Activated B cell treated with CpG ODN at 0.5 μM for 24 hours (primary cell): ENCODE measurements around the gene CIDEB. TPM values are rescaled to one million over a fixed set of nuclear protein-coding genes. Genes with fewer than 3 reads are reported as not detected.

Source experiments
- ATAC-seq: fragments of 200-7000 bp; cut with Tn5 transposase; one replicate; pipeline ENCODE4 v1.10.0; 2021; ENCODE audit warnings: low read depth, mild to moderate bottlenecking, moderate library complexity
- CTCF ChIA-PET: fragments of 350-600 bp; sonication (Branson Sonifier 250); formaldehyde crosslinking; loops from one replicate; lab custom pipeline; 2021; ENCODE audit warnings: antibody characterized with exemption; lab: Charles Lee
- POLR2A ChIA-PET: fragments of 350-600 bp; sonication (Branson Sonifier 250); formaldehyde crosslinking; loops from one replicate; lab custom pipeline; 2021; ENCODE audit warnings: antibody characterized with exemption; lab: Charles Lee
- DNase-seq: peaks from one replicate; pipeline ENCODE4 v3.0.0; 2022
- H3K27ac Mint-ChIP-seq: one replicate; pipeline ENCODE4 v1.8.0; 2020; ENCODE audit warnings: mixed read lengths
- H3K27me3 Mint-ChIP-seq: one replicate; pipeline ENCODE4 v1.8.0; 2021; ENCODE audit warnings: mixed read lengths
- H3K36me3 Mint-ChIP-seq: one replicate; pipeline ENCODE4 v1.8.0; 2021; ENCODE audit warnings: low read depth, mixed read lengths
- H3K4me1 Mint-ChIP-seq: one replicate; pipeline ENCODE4 v1.8.0; 2021; ENCODE audit warnings: mixed read lengths
- H3K4me3 Mint-ChIP-seq: one replicate; pipeline ENCODE4 v1.8.0; 2020; ENCODE audit warnings: mild to moderate bottlenecking, mixed read lengths
- H3K9me3 Mint-ChIP-seq: one replicate; pipeline ENCODE4 v1.8.0; 2020; ENCODE audit warnings: mixed read lengths
- intact Hi-C: fragments of 100-400 bp; cut with micrococcal nuclease; formaldehyde crosslinking; loops from one replicate; pipeline ENCODE4 v1.15.1; 2024
- total RNA-seq: library from RNA; stranded (reverse); gene quantifications from 2 replicates; pipeline ENCODE4 v1.2.3, GENCODE V29; 2022
- TF ChIP-seq, protein P1 (sequence below): fragments of 200-600 bp; IDR thresholded peaks from one replicate; pipeline ENCODE4 v1.8.0; 2022; ENCODE audit warnings: antibody characterized with exemption, mild to moderate bottlenecking

Gene CIDEB
- total RNA-seq, 1 donor from 2014 or later, result 9.2 TPM

DNA sequence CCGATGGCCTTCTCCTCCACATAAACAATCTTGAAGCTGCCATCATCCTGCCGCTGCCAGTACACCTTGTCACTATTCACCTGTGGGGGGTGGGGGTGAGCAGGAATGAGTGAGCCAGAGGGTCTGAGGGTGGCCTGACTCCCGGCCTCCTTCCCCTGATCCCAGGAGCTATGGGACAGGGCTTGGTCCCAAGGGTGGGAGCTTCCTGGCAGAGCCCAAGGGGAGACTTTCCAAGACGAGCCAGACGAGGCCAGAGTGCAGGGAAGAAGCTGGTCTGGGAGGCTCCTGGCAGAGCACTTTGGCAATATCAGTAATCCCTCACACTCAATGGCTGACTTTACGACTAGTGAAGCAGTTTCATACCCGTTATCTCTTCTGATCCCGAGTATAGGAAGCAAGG is 52.3 kb downstream of the CIDEB start:
- Mint-ChIP-seq H3K27ac (no peak overlapping the region), H3K36me3 (peaks cover 32% of the 10 kb centered on the region), H3K9me3 (no peaks in the 10 kb centered on the region), H3K4me3 (no peak overlapping the region), H3K4me1 (no peaks in the 10 kb centered on the region), H3K27me3 (no peaks in the 10 kb centered on the region)
- POLR2A ChIA-PET, result interaction anchor here (0.8 to 1.4 kb wide), 2 partner anchors 13 to 16 kb away, joined by 3 to 5 read pairs; partner anchors contain the start of genes RABGGTA and TINF2
- no peak for ATAC-seq
- intact Hi-C loops, result no loop called here
- TF ChIP-seq, protein P1, sequence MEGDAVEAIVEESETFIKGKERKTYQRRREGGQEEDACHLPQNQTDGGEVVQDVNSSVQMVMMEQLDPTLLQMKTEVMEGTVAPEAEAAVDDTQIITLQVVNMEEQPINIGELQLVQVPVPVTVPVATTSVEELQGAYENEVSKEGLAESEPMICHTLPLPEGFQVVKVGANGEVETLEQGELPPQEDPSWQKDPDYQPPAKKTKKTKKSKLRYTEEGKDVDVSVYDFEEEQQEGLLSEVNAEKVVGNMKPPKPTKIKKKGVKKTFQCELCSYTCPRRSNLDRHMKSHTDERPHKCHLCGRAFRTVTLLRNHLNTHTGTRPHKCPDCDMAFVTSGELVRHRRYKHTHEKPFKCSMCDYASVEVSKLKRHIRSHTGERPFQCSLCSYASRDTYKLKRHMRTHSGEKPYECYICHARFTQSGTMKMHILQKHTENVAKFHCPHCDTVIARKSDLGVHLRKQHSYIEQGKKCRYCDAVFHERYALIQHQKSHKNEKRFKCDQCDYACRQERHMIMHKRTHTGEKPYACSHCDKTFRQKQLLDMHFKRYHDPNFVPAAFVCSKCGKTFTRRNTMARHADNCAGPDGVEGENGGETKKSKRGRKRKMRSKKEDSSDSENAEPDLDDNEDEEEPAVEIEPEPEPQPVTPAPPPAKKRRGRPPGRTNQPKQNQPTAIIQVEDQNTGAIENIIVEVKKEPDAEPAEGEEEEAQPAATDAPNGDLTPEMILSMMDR, result no peak
- DNase-seq, result no peak
- CTCF ChIA-PET, result no interaction called here

Other genes starting within 250 kb of the CIDEB start
- gene CPNE6, start 236.4 kb downstream of the CIDEB start, total RNA-seq, result 0.09 TPM in 1 of 2 replicates, not detected in the other
- gene PCK2, start 213.7 kb downstream of the CIDEB start, total RNA-seq, result 82.1 and 102 TPM in 2 replicates
- gene DCAF11, start 193.2 kb downstream of the CIDEB start, total RNA-seq, result 84.3 and 86.5 TPM in 2 replicates
- gene NRL, start 193.0 kb downstream of the CIDEB start, total RNA-seq, result 5.4 and 5.5 TPM in 2 replicates
- 2.3 and 2.4 TPM in 2 replicates for gene FITM1, start 177.3 kb downstream of the CIDEB start, total RNA-seq
- 406 and 449 TPM in 2 replicates for gene PSME1, start 171.8 kb downstream of the CIDEB start, total RNA-seq
- 22.5 and 22.6 TPM in 2 replicates for gene EMC9, start 166.4 kb downstream of the CIDEB start, total RNA-seq
- gene PSME2, start 161.4 kb downstream of the CIDEB start, total RNA-seq, result 285 and 312 TPM in 2 replicates
- gene RNF31, start 160.5 kb downstream of the CIDEB start, total RNA-seq, result 87.4 and 99.8 TPM in 2 replicates
- gene IRF9, start 146.7 kb downstream of the CIDEB start, total RNA-seq, result 221 and 229 TPM in 2 replicates
- 27.0 and 35.3 TPM in 2 replicates for gene REC8, start 135.9 kb downstream of the CIDEB start, total RNA-seq
- gene IPO4, start 119.2 kb downstream of the CIDEB start, total RNA-seq, result 76.4 and 80.3 TPM in 2 replicates
- gene TM9SF1, start 112.5 kb downstream of the CIDEB start, total RNA-seq, result 24.5 and 26.3 TPM in 2 replicates
- gene TSSK4, start 102.3 kb downstream of the CIDEB start, total RNA-seq, result 0.66 and 0.98 TPM in 2 replicates
- 88.5 and 117 TPM in 2 replicates for gene CHMP4A, start 94.5 kb downstream of the CIDEB start, total RNA-seq
- gene MDP1, start 91.9 kb downstream of the CIDEB start, total RNA-seq, result 12.7 and 16.3 TPM in 2 replicates
- 129 and 149 TPM in 2 replicates for gene NEDD8, start 75.6 kb downstream of the CIDEB start, total RNA-seq
- 43.8 and 50.2 TPM in 2 replicates for gene GMPR2, start 75.0 kb downstream of the CIDEB start, total RNA-seq
- 197 and 205 TPM in 2 replicates for gene TINF2, start 65.4 kb downstream of the CIDEB start, total RNA-seq
- gene TGM1, start 44.8 kb downstream of the CIDEB start, total RNA-seq, result 6.4 and 6.5 TPM in 2 replicates
- gene RABGGTA, start 36.4 kb downstream of the CIDEB start, total RNA-seq, result 53.6 and 70.5 TPM in 2 replicates
- 32.5 and 33.9 TPM in 2 replicates for gene DHRS1, start 8.2 kb downstream of the CIDEB start, total RNA-seq
- gene NOP9, start 8.1 kb downstream of the CIDEB start, total RNA-seq, result 30.5 and 36.4 TPM in 2 replicates
- 7.7 and 9.1 TPM in 2 replicates for gene LTB4R2, start 2.2 kb upstream of the CIDEB start, total RNA-seq
- 8.2 and 8.6 TPM in 2 replicates for gene LTB4R, start 3.5 kb upstream of the CIDEB start, total RNA-seq
- gene ADCY4, start 27.1 kb upstream of the CIDEB start, total RNA-seq, result 2.3 and 2.4 TPM in 2 replicates
- 38.9 and 39.2 TPM in 2 replicates for gene RIPK3, start 32.0 kb upstream of the CIDEB start, total RNA-seq
- 9.4 and 11.2 TPM in 2 replicates for gene NFATC4, start 60.2 kb upstream of the CIDEB start, total RNA-seq
- 0.02 and 0.04 TPM in 2 replicates for gene NYNRIN, start 91.0 kb upstream of the CIDEB start, total RNA-seq
- 56.0 and 61.1 TPM in 2 replicates for gene CBLN3, start 121.7 kb upstream of the CIDEB start, total RNA-seq
- 121 and 130 TPM in 2 replicates for gene KHNYN, start 122.0 kb upstream of the CIDEB start, total RNA-seq
- 70.6 and 80.0 TPM in 2 replicates for gene SDR39U1, start 134.8 kb upstream of the CIDEB start, total RNA-seq
- gene CMA1, start 200.3 kb upstream of the CIDEB start, total RNA-seq, result not detected in 2 replicates